ENCODE measurements around the gene MYH3. TPM values are rescaled to one million over a fixed set of nuclear protein-coding genes. Genes with fewer than 3 reads are reported as not detected.
A peak's percentile ranks its signal among the peaks of the same experiment; 100 is the strongest.

Gene MYH3
- total RNA-seq, 1 experiment from 2014 or later: 2.9 TPM

- H4K91ac ChIP-seq (ENCODE audit: insufficient read length, low read depth, low read length): no peak overlapping the region
- no peaks in the 10 kb centered on the region for H4K20me1 ChIP-seq (ENCODE audit: control insufficient read depth, insufficient read depth, insufficient read length)
- H2BK20ac ChIP-seq (ENCODE audit: low read depth, low read length, poor library complexity, severe bottlenecking): no peak overlapping the region
- Mint-ChIP-seq H3K9me3 (no peaks in the 10 kb centered on the region), H3K4me1 (no peaks in the 10 kb centered on the region; a peak in 1 of 4 replicates), H3K27ac (no peak overlapping the region), H3K36me3 (ENCODE audit: insufficient read depth in 1 of 3, low read depth in 3 of 3) (no peaks in the 10 kb centered on the region; a peak in 1 of 7 replicates), H3K27me3 (ENCODE audit: low read depth) (no peaks in the 10 kb centered on the region), H3K4me3 (no peak overlapping the region)
- no peak overlapping the region for H2BK120ac ChIP-seq (ENCODE audit: low read depth, low read length, poor library complexity, severe bottlenecking)
- WGBS (ENCODE audit: extremely low coverage, insufficient read length, low lambda C conversion rate): no CpG with 5 or more reads among the region's 8 CpGs
- DNase-seq: peak; percentile 83
- no peak overlapping the region for H3K4ac ChIP-seq (ENCODE audit: low read depth, low read length)
- no peaks in the 10 kb centered on the region for H3K27me3 ChIP-seq (ENCODE audit: insufficient read depth, low read length)
- H3K18ac ChIP-seq (ENCODE audit: insufficient read length, low read depth, low read length): no peak overlapping the region
- H3K23me2 ChIP-seq (ENCODE audit: insufficient read length, low read depth, low read length, poor library complexity, severe bottlenecking): no peaks in the 10 kb centered on the region
- H3K4me2 ChIP-seq (ENCODE audit: insufficient read depth, insufficient read length, low read length): no peak overlapping the region
- H3K27ac ChIP-seq (ENCODE audit: insufficient read length, low read depth, low read length): no peak overlapping the region
- no peaks in the 10 kb centered on the region for H3K79me1 ChIP-seq (ENCODE audit: insufficient read depth, low read depth, low read length, poor library complexity, severe bottlenecking)
- TF ChIP-seq, protein P1, sequence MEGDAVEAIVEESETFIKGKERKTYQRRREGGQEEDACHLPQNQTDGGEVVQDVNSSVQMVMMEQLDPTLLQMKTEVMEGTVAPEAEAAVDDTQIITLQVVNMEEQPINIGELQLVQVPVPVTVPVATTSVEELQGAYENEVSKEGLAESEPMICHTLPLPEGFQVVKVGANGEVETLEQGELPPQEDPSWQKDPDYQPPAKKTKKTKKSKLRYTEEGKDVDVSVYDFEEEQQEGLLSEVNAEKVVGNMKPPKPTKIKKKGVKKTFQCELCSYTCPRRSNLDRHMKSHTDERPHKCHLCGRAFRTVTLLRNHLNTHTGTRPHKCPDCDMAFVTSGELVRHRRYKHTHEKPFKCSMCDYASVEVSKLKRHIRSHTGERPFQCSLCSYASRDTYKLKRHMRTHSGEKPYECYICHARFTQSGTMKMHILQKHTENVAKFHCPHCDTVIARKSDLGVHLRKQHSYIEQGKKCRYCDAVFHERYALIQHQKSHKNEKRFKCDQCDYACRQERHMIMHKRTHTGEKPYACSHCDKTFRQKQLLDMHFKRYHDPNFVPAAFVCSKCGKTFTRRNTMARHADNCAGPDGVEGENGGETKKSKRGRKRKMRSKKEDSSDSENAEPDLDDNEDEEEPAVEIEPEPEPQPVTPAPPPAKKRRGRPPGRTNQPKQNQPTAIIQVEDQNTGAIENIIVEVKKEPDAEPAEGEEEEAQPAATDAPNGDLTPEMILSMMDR (conservative IDR thresholded peaks at IDR 0.05): peak; percentile 88
- H2AFZ ChIP-seq (ENCODE audit: low read length): no peak overlapping the region
- no peaks in the 10 kb centered on the region for H3K9me3 ChIP-seq (ENCODE audit: control insufficient read depth, low read depth, low read length)
- no peak overlapping the region for H3K9ac ChIP-seq (ENCODE audit: extremely low read depth, insufficient read length, low read length)
- H3K4me1 ChIP-seq (ENCODE audit: insufficient read depth, low read length): no peaks in the 10 kb centered on the region
- no peak overlapping the region for H4K8ac ChIP-seq (replicated peaks; ENCODE audit: insufficient read length, low read depth, low read length)
- H2BK5ac ChIP-seq (ENCODE audit: insufficient read length, low read length): no peak overlapping the region
- no peak overlapping the region for H2BK15ac ChIP-seq (ENCODE audit: low read depth, low read length)
- H2AK5ac ChIP-seq (ENCODE audit: insufficient read length, low read length): no peak overlapping the region
- no peak overlapping the region for H4K5ac ChIP-seq (ENCODE audit: insufficient read length, low read depth, low read length)
- H2BK12ac ChIP-seq (ENCODE audit: insufficient read length, low read depth, low read length): no peak overlapping the region
- H3T11ph ChIP-seq (ENCODE audit: low read length): no peak overlapping the region
- H3K14ac ChIP-seq (ENCODE audit: insufficient read depth, low read length): no peak overlapping the region
- H3K56ac ChIP-seq (ENCODE audit: insufficient read length, low read depth, low read length): no peak overlapping the region
- no peak overlapping the region for H3K23ac ChIP-seq (ENCODE audit: insufficient read length, low read depth, low read length)
- H3K79me2 ChIP-seq (ENCODE audit: insufficient read depth, low read length): no peaks in the 10 kb centered on the region
Observed at GRCh38 chr17:10646392-10646990, 10.6 kb downstream of the MYH3 start.

Measured in H9 (cell line).